Measurements from ENCODE around the gene TTC9.
"Not testable (repeated sequence)": the region's sequence is repeated elsewhere in the genome, so short reads cannot be mapped to it uniquely, and the experiment has no call there.

Gene TTC9

DNA sequence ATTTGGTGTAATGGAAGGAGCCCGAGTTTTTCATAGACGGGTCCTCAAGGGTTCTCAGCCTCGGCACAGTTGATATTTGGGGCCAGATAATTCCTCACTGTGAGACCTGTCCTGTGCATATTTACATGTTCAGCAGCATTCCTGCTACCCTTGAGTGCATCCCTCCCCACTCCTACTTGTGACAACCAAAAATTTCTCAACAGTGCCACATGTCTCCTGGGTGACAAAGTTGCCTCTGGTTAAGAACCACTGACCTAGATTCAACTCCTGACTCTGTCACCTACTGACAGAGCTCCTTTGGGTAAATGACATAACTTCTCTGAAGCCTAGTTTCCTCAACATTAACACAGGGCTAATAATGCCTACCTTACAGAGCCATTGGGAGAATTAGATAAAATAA is 60.4 kb downstream of the TTC9 start:
- Histone ChIP-seq H3K4me1 (ENCODE audit: control insufficient read depth, insufficient read depth, low read length) (peaks cover 17% of the 10 kb centered on the region), H3K9ac (ENCODE audit: low read depth, low read length) (no peak overlapping the region), H3K27ac (ENCODE audit: low read depth, low read length) (no peak overlapping the region)

DNA sequence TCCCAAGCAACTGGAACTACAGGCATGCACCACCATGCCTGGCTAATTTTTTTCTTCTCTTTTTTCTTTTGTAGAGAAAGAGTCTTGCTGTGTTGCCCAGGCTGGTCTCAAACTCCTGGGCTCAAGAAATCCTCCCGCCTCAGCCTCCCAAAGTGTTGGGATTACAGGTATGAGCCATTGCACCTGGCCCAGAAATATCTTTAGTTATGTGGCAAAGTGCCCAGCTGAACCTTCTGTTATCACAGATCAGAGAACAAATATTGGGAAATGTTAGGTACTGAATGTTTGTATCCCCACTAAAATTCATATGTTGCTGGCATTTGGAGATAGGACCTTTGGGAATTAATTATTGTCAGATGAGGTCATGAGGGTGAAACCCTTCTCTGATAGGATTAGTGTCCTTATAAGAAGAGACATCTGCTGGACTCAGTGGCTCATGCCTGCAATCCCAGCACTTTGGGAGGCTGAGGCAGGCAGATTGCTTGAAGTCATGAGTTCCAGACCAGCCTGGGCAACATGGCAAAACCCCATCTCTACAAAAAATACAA is 62.0 kb downstream of the TTC9 start:
- H3K27ac ChIP-seq (ENCODE audit: low read depth, low read length), result not testable (repeated sequence)

More for the DNA sequence above, 60.4 kb downstream of the TTC9 start:
- Histone ChIP-seq H3K27me3 (ENCODE audit: control insufficient read depth, insufficient read depth, low read length) (no peaks in the 10 kb centered on the region), H3K9me3 (ENCODE audit: control insufficient read depth, insufficient read depth, low read length) (no peaks in the 10 kb centered on the region), H3K36me3 (ENCODE audit: control insufficient read depth, insufficient read depth, low read length) (no peaks in the 10 kb centered on the region), H3K4me3 (ENCODE audit: low read depth, low read length) (no peak overlapping the region)

DNA sequence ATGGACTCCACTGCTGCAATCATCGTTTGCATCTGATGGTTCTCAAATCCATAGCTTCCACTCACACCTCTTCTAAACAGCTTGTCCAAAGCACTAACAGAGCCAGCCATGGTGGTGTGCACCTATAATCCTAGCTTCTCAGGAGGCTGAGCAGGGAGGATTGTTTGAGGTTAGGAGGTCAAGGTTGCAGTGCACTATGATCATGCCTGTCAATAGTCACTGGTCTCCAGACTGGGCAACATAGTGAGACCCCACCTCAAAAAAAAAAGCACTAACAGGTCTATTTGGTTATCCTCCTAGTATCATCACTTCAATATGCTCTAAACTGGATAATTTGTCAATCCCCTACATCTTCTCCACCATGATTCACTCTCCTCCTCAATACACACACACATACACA is 63.2 kb downstream of the TTC9 start:
- Histone ChIP-seq H3K4me3 (ENCODE audit: low read depth, low read length) (no peak overlapping the region), H3K4me1 (ENCODE audit: control insufficient read depth, insufficient read depth, low read length) (peaks cover 43% of the 10 kb centered on the region), H3K27ac (ENCODE audit: low read depth, low read length) (no peak overlapping the region), H3K9ac (ENCODE audit: low read depth, low read length) (no peak overlapping the region), H3K9me3 (ENCODE audit: control insufficient read depth, insufficient read depth, low read length) (no peaks in the 10 kb centered on the region), H3K27me3 (ENCODE audit: control insufficient read depth, insufficient read depth, low read length) (no peaks in the 10 kb centered on the region), H3K36me3 (ENCODE audit: control insufficient read depth, insufficient read depth, low read length) (no peaks in the 10 kb centered on the region)

More for the DNA sequence above, 62.0 kb downstream of the TTC9 start:
- H3K4me1 ChIP-seq (ENCODE audit: control insufficient read depth, insufficient read depth, low read length), result peaks cover 32% of the 10 kb centered on the region
- not testable (repeated sequence) for H3K9me3 ChIP-seq (ENCODE audit: control insufficient read depth, insufficient read depth, low read length); H3K4me3 ChIP-seq (ENCODE audit: low read depth, low read length); H3K36me3 ChIP-seq (ENCODE audit: control insufficient read depth, insufficient read depth, low read length); H3K9ac ChIP-seq (ENCODE audit: low read depth, low read length); H3K27me3 ChIP-seq (ENCODE audit: control insufficient read depth, insufficient read depth, low read length)

DNA sequence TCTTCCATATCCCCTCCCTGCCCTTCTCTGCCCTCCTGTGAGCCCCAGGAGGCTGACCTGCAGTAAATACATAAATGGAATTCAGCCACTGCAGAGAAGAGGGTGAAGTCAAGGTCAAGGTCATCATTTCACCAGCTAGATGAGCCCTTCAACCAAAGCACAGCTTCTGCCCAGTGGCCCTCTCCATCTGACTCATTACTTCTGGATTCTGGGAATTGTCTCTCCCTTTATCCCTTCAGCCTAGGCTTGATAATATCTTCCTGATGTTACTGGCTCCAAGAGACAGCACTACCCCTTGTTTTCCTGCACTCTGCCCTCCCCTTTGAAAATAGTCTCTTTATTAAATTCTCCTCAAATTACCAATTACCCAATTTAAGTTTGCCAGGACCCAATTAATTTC is 64.5 kb downstream of the TTC9 start:
- no peak overlapping the region for H3K9ac ChIP-seq (ENCODE audit: low read depth, low read length)
- H3K4me3 ChIP-seq (ENCODE audit: low read depth, low read length), result no peak overlapping the region
- H3K27me3 ChIP-seq (ENCODE audit: control insufficient read depth, insufficient read depth, low read length), result no peaks in the 10 kb centered on the region
- peaks cover 48% of the 10 kb centered on the region for H3K4me1 ChIP-seq (ENCODE audit: control insufficient read depth, insufficient read depth, low read length)
- peak overlapping the region; percentile 87 for H3K27ac ChIP-seq (ENCODE audit: low read depth, low read length)
- no peaks in the 10 kb centered on the region for H3K9me3 ChIP-seq (ENCODE audit: control insufficient read depth, insufficient read depth, low read length)
- H3K36me3 ChIP-seq (ENCODE audit: control insufficient read depth, insufficient read depth, low read length), result no peaks in the 10 kb centered on the region

DNA sequence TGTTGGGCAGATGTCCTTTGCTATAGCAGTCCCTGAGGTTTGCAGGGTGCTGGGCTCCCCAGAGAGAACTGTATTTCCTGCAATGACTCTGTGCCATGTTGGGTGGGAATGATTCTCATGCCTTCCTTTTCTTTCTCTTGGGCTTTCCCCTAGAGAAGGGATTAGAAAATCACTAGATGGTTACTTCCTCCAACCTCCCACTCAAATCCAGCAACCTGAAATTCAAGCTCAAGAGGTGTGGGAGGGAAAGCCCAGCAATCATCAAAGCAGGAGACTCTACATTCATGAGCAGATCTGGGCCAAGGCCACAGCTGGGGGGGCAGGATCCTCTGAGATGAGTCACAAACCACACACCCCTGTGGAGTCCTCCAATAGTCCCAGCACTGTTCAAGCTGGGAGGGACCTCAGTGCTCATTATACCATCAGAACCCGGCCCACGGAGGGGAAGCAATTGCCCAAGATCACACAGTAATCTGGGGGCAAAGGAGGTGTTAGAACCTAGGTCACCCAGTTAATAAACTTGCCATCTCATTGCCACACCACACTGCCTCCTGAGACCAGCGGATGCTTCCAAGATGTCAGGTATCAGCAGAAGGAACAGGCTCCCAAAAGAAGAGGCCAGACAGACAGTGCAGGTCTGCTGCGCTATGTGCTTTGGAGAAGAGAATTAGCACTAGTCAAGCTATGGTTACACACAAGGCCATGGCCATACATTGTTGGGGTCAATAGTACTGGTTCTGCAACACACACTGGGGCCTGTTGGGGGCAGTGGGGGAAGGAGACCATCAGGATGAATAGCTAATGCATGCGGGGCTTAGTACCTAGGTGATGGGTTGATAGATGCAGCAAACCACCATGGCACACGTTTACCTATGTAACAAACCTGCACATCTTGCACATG is 65.7 kb downstream of the TTC9 start:
- H3K4me1 ChIP-seq (ENCODE audit: control insufficient read depth, insufficient read depth, low read length), result peaks cover 48% of the 10 kb centered on the region
- no peak overlapping the region for H3K9ac ChIP-seq (ENCODE audit: low read depth, low read length)
- peak overlapping the region; percentile 87 for H3K27ac ChIP-seq (ENCODE audit: low read depth, low read length)
- H3K9me3 ChIP-seq (ENCODE audit: control insufficient read depth, insufficient read depth, low read length), result no peaks in the 10 kb centered on the region
- H3K27me3 ChIP-seq (ENCODE audit: control insufficient read depth, insufficient read depth, low read length), result no peaks in the 10 kb centered on the region
- no peaks in the 10 kb centered on the region for H3K36me3 ChIP-seq (ENCODE audit: control insufficient read depth, insufficient read depth, low read length)
- H3K4me3 ChIP-seq (ENCODE audit: low read depth, low read length), result no peak overlapping the region; the same call in 1 of the 2 replicates

DNA sequence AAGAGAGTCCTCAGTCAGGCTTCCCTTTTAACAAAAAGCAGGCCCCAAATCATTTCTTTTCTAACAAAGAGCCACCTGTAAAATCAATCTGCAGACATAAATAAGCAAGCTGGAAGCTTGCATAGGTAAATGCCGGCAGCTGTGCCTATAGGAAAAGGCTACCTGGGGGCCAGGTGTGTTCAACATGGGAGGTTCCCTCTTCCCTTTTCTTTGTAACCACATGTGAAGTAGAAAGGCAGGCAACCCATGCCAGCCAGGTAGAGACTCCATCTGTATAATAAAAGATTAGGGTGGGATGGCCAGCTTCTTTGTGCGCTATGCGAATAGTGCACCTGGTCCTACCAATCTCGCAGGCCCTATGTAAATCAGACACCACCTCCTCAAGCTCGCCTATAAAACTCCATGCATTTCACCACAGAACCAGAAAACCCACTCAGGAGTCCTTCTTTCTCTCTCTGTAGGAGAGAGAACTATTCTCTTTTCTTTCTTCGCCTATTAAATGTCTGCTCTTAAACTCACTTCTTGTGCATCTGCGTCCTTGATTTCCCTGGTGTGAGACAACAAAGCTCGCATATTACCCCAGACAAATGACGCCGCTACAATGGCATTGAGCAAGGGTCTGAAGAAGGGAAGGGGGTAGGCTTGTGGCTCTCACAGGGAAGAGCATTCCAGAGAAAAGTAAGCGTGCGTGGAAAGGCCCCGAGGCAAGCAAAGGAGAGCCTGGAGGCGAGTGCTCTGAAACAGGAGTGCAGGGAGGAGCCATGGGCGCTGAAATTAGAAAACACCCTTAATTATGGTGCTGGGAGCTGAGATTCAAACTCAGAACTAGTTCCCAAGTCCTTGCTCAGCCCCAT is 67.2 kb downstream of the TTC9 start:
- H3K27ac ChIP-seq (ENCODE audit: low read depth, low read length), result peak overlapping the region; percentile 51
- H3K9ac ChIP-seq (ENCODE audit: low read depth, low read length), result peak overlapping the region; percentile 34

DNA sequence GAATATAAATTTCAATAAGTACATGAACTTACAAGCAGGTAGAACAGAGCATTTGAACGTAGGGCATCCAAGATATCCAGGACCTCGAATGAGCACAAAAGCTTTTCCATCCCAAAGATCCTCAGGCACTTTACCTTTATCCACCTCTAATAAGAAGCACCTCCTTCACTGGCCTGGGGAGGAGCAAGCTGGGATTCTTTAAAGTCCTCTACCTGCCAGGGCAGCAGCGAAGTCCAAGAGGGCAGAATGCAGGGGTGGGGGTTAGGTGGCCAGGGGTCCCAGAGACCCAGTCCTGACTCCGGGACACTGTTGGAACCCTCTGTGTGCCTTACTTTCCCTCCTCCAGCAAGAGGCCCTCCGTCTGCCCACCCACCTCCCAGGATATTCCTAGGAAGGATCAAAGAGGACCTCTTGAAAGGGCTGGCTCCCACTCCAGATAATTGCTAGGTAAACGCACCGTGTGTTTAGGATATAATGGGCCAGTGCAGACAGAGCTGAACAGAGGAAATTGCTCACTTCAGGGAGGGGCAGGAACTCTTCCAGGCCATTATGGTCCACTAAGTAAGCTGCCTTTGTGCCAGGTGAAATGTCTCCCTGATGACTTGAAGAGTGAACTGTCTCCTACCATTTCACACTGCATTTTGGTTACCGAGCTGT is 68.1 kb downstream of the TTC9 start:
- H3K27me3 ChIP-seq (ENCODE audit: control insufficient read depth, insufficient read depth, low read length), result no peaks in the 10 kb centered on the region
- H3K27ac ChIP-seq (ENCODE audit: low read depth, low read length), result peak overlapping the region; percentile 51
- no peaks in the 10 kb centered on the region for H3K36me3 ChIP-seq (ENCODE audit: control insufficient read depth, insufficient read depth, low read length)
- no peak overlapping the region for H3K4me3 ChIP-seq (ENCODE audit: low read depth, low read length)
- H3K9ac ChIP-seq (ENCODE audit: low read depth, low read length), result no peak overlapping the region
- H3K4me1 ChIP-seq (ENCODE audit: control insufficient read depth, insufficient read depth, low read length), result peaks cover 60% of the 10 kb centered on the region
- no peaks in the 10 kb centered on the region for H3K9me3 ChIP-seq (ENCODE audit: control insufficient read depth, insufficient read depth, low read length)

More for the DNA sequence above, 67.2 kb downstream of the TTC9 start:
- no peak overlapping the region for H3K4me3 ChIP-seq (ENCODE audit: low read depth, low read length)
- no peaks in the 10 kb centered on the region for H3K9me3 ChIP-seq (ENCODE audit: control insufficient read depth, insufficient read depth, low read length)
- H3K27me3 ChIP-seq (ENCODE audit: control insufficient read depth, insufficient read depth, low read length), result no peaks in the 10 kb centered on the region
- peaks cover 59% of the 10 kb centered on the region for H3K4me1 ChIP-seq (ENCODE audit: control insufficient read depth, insufficient read depth, low read length)
- no peaks in the 10 kb centered on the region for H3K36me3 ChIP-seq (ENCODE audit: control insufficient read depth, insufficient read depth, low read length)

DNA sequence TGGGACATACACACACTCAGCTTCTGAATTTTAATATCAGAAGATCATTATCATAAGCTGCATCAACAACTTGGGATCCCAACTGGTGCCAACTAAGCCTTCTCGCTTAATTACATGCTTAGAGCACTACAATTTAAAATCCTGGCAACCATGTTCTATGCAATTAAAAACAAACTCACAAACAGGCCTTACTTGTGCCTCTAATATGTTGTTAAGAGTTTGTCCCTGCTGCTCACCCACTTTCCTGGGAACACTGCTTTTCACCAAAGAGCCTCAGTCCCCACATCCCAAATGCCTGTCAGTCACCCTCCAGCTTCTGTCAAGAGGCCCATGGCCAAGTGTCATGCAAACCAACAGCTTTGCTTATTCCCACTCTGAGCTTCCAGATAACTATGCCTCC is 69.7 kb downstream of the TTC9 start:
- Histone ChIP-seq H3K9me3 (ENCODE audit: control insufficient read depth, insufficient read depth, low read length) (no peaks in the 10 kb centered on the region), H3K27ac (ENCODE audit: low read depth, low read length) (no peak overlapping the region), H3K36me3 (ENCODE audit: control insufficient read depth, insufficient read depth, low read length) (no peaks in the 10 kb centered on the region), H3K4me3 (ENCODE audit: low read depth, low read length) (no peak overlapping the region), H3K4me1 (ENCODE audit: control insufficient read depth, insufficient read depth, low read length) (peaks cover 49% of the 10 kb centered on the region), H3K27me3 (ENCODE audit: control insufficient read depth, insufficient read depth, low read length) (no peaks in the 10 kb centered on the region), H3K9ac (ENCODE audit: low read depth, low read length) (no peak overlapping the region)

DNA sequence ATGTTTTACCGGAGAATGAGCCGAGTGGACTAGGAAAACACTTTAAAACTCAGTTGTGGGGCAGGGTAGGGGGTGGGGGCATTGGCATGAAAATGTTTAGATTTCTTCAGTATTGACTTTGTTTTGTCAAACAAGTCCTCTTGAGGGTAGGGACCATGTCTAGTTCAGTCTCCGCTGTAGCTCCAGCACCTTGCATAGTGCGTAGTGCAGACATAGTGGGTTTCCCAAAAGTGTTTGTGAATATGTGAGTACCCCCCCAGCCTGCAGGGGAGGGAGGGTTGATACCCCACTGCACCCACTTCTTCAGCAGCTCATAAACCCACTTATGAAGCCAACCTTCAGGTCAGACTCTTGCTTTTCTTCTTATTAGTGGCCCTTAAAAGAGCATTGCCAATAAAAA is 71.4 kb downstream of the TTC9 start:
- H3K27me3 ChIP-seq (ENCODE audit: control insufficient read depth, insufficient read depth, low read length), result no peaks in the 10 kb centered on the region
- H3K4me1 ChIP-seq (ENCODE audit: control insufficient read depth, insufficient read depth, low read length), result peaks cover 34% of the 10 kb centered on the region
- no peak overlapping the region for H3K27ac ChIP-seq (ENCODE audit: low read depth, low read length)
- no peak overlapping the region for H3K9ac ChIP-seq (ENCODE audit: low read depth, low read length)
- H3K4me3 ChIP-seq (ENCODE audit: low read depth, low read length), result no peak overlapping the region
- no peaks in the 10 kb centered on the region for H3K36me3 ChIP-seq (ENCODE audit: control insufficient read depth, insufficient read depth, low read length)
- no peaks in the 10 kb centered on the region for H3K9me3 ChIP-seq (ENCODE audit: control insufficient read depth, insufficient read depth, low read length)

DNA sequence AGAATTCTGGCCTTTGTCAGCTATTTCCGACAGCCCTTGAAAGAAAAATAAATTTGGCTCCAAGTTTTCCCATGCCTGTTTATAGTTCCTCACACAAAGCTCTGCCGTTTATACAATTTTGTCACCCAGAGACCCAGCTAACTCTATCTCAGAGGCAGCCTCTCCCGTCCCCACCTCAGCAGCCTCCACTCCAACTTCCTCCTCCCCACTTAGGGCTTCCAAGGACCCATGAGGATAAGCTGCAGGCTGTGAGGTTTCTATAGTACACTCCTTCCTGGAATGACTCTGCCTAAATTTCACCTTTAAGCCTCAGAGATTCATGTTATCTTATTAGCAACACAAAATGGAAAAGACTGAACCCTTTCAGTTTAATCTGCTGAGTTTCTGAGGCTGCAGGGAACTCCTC is 71.8 kb downstream of the TTC9 start:
- H3K4me3 ChIP-seq (ENCODE audit: low read depth, low read length), result no peak overlapping the region
- H3K9ac ChIP-seq (ENCODE audit: low read depth, low read length), result no peak overlapping the region
- peaks cover 30% of the 10 kb centered on the region for H3K4me1 ChIP-seq (ENCODE audit: control insufficient read depth, insufficient read depth, low read length)
- no peaks in the 10 kb centered on the region for H3K27me3 ChIP-seq (ENCODE audit: control insufficient read depth, insufficient read depth, low read length)
- peak overlapping the region; percentile 59 for H3K27ac ChIP-seq (ENCODE audit: low read depth, low read length)
- H3K36me3 ChIP-seq (ENCODE audit: control insufficient read depth, insufficient read depth, low read length), result no peaks in the 10 kb centered on the region
- no peaks in the 10 kb centered on the region for H3K9me3 ChIP-seq (ENCODE audit: control insufficient read depth, insufficient read depth, low read length)

Measured in HUES48 (cell line).